K562 (cell line): ENCODE results near the gene TMEM39B.

Experiments
- EZH2 ChIP-seq: IDR thresholded peaks from 2 replicates; pipeline ENCODE4 v1.6.1; 2012; ENCODE audit warnings: low read depth, mild to moderate bottlenecking, inconsistent platforms, low read length, borderline replicate concordance
- HDAC1 ChIP-seq, 2 experiments: fragments of 450-650 bp; IDR thresholded peaks; 2 replicates each; pipeline ENCODE4 v1.6.1; 2016 to 2017; ENCODE audit warnings: inconsistent platforms in 1 of 2, mild to moderate bottlenecking in 1 of 2, moderate library complexity in 1 of 2
- JUN ChIP-seq, 2 experiments: sonication (generic) in 1 of 2; formaldehyde crosslinking in 1 of 2; IDR thresholded peaks; 2 replicates each; pipeline versions ENCODE4 v1.6.1 to v1.8.0; 2012 to 2022; ENCODE audit warnings: borderline replicate concordance in 2 of 2, mild to moderate bottlenecking in 2 of 2, improper control_type of control experiment in 1 of 2, low read depth in 1 of 2, low read length in 1 of 2, missing genetic modification reagents in 1 of 2
- MAFK ChIP-seq: IDR thresholded peaks from 2 replicates; pipeline ENCODE4 v1.6.1; 2011; ENCODE audit warnings: low read length, improper control_type of control experiment
- NFIX ChIP-seq: fragments of 250-450 bp; sonication (Bioruptor Pico); IDR thresholded peaks from 2 replicates; pipeline ENCODE4 v1.4.0; 2020; ENCODE audit warnings: low read depth, mild to moderate bottlenecking, moderate library complexity
- POLR2A ChIP-seq: fragments of 450-650 bp; conservative IDR thresholded peaks from 2 replicates; pipeline ENCODE4 v1.6.1; 2016
- POLR2AphosphoS5 ChIP-seq: IDR thresholded peaks from 2 replicates; pipeline ENCODE4 v1.6.1; 2011; ENCODE audit warnings: mild to moderate bottlenecking, low read depth, low read length, moderate library complexity; ENCODE audit not compliant: control insufficient read depth, insufficient read depth
- TRIM24 ChIP-seq, 2 experiments: fragments of 450-650 bp; IDR thresholded peaks; 2 replicates each; pipeline ENCODE4 v1.6.1; 2016
- ZBTB17 ChIP-seq: fragments of 450-650 bp; formaldehyde crosslinking; IDR thresholded peaks from 2 replicates; pipeline ENCODE4 v1.4.0; 2020; ENCODE audit warnings: mild to moderate bottlenecking
- TF ChIP-seq, protein P1 (sequence below): sonication (generic); formaldehyde crosslinking; IDR thresholded peaks from 2 replicates; pipeline ENCODE4 v1.5.0; 2020; ENCODE audit warnings: missing genetic modification reagents
- TF ChIP-seq, protein P2 (sequence below), 2 experiments: fragments of 250-450 bp in 1 of 2; fragments of 450-650 bp in 1 of 2; sonication (Bioruptor Pico) in 1 of 2; IDR thresholded peaks; 2 replicates each; pipeline versions ENCODE4 v1.6.1 to v1.8.0; 2016 to 2021; ENCODE audit warnings: mild to moderate bottlenecking in 2 of 2, moderate library complexity in 2 of 2, missing compliant biosample characterization in 1 of 2, missing genetic modification characterization in 1 of 2

DNA sequence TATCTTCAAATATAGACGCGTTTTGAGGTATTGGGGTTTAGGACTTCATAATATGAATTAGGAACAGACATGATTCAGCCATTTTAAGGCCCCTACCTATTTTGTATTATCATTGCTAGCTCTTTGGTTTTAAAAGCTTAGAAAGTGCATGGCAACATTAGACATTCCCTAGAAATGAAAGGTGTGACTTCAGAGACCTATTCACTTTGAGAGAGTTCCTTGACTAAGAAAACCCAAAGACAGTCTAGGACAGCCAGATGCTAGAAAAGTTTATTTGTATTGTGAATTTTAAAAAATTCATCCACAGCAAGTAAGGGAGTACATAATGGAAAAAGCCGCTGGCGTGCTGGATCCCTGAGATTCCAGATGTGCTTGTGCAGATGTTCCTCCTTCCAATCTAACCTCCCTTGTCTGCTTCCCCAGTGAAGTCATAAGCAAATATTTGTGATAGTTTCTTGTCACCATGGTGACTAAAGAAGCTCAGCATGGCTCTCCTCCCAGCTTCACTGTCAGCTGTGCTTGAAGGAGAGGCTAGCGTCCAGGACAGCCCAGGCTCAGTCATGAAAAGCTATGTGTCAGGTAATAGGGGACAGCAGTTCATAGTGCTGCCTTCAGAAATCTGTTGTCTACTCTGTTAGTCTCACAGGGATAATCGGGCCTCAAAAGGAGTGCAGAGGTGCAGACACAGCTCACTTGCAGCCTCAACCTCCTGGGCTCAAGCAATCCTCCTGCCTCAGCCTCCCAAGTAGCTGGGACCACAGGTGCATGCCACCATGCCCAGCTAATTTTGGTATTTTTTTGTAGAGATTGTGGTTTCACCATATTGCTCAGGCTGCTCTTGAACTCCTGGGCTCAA, 69.9 kb downstream of the TMEM39B start:
- TF ChIP-seq POLR2A (no peak), HDAC1 (IDR thresholded peaks at IDR 0.05) (no peak), JUN (IDR thresholded peaks at IDR 0.05; ENCODE audit: borderline replicate concordance, low read depth, low read length) (no peak), JUN (CRISPR knock-in tag; IDR thresholded peaks at IDR 0.05; ENCODE audit: borderline replicate concordance) (no peak), NFIX (CRISPR knock-in tag) (no peak), POLR2AphosphoS5 (no peak), TRIM24 (IDR thresholded peaks at IDR 0.05) (no peak), EZH2 (no peak), ZBTB17 (CRISPR knock-in tag) (no peak), MAFK (no peak; the same call in 1 of the 2 replicates)
- TF ChIP-seq, protein P1, sequence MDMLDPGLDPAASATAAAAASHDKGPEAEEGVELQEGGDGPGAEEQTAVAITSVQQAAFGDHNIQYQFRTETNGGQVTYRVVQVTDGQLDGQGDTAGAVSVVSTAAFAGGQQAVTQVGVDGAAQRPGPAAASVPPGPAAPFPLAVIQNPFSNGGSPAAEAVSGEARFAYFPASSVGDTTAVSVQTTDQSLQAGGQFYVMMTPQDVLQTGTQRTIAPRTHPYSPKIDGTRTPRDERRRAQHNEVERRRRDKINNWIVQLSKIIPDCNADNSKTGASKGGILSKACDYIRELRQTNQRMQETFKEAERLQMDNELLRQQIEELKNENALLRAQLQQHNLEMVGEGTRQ, result no peak
- TF ChIP-seq, protein P2, sequence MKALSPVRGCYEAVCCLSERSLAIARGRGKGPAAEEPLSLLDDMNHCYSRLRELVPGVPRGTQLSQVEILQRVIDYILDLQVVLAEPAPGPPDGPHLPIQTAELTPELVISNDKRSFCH (CRISPR knock-in tag; IDR thresholded peaks at IDR 0.05), result no peak
- TF ChIP-seq, protein P2 (tag; IDR thresholded peaks at IDR 0.05), result no peak
